ENCODE data around the gene VAPB. TPM values are rescaled to one million over a fixed set of nuclear protein-coding genes. Genes with fewer than 3 reads are reported as not detected.
"Not testable (repeated sequence)": the region's sequence is repeated elsewhere in the genome, so short reads cannot be mapped to it uniquely, and the experiment has no call there.

Gene VAPB
- total and polyA plus RNA-seq, 4 donors: 20.9 to 50.6 (median 35.3) TPM

GRCh38 chr20:58407201-58407873 lies 18.3 kb downstream of the VAPB start:
- intact Hi-C loops (cut with DNase I): no loop called here
- Histone ChIP-seq H3K27ac (ENCODE audit: low read depth in 1 of 2, low read length in 2 of 2) (no peak overlapping the region), H3K9me3 (ENCODE audit: control insufficient read depth, low read length) (no peaks in the 10 kb centered on the region), H3K27me3 (ENCODE audit: control insufficient read depth in 1 of 2, insufficient read depth in 2 of 2, low read length in 1 of 2) (no peaks in the 10 kb centered on the region), H3K4me1 (ENCODE audit: control insufficient read depth in 1 of 2, insufficient read depth in 2 of 2, low read length in 2 of 2) (peaks cover 0 to 7% of the 10 kb centered on the region in 2 donors), H3K36me3 (ENCODE audit: control insufficient read depth in 1 of 2, insufficient read depth in 2 of 2, low read length in 1 of 2) (no peaks in the 10 kb centered on the region), H3K4me3 (ENCODE audit: low read length in 2 of 2) (no peak overlapping the region)
- no peak for DNase-seq
- 18% methylated on average over 4 of the region's 4 CpGs for WGBS, 2 donors
- no peak for ATAC-seq (ENCODE audit: low FRiP score)

- intact Hi-C loops (cut with DNase I): no loop called here
- WGBS, 2 donors: 78 to 81% methylated on average over 2 of the region's 2 CpGs
- no peak overlapping the region for H3K27ac ChIP-seq (ENCODE audit: low read depth in 1 of 2, low read length in 2 of 2)
- peaks cover 0 to 5% of the 10 kb centered on the region in 2 donors for H3K4me1 ChIP-seq (ENCODE audit: control insufficient read depth in 1 of 2, insufficient read depth in 2 of 2, low read length in 2 of 2)
- no peak for ATAC-seq (ENCODE audit: low FRiP score)
- H3K27me3 ChIP-seq (ENCODE audit: control insufficient read depth in 1 of 2, insufficient read depth in 2 of 2, low read length in 1 of 2): no peaks in the 10 kb centered on the region
- no peaks in the 10 kb centered on the region for H3K9me3 ChIP-seq (ENCODE audit: control insufficient read depth, low read length)
- no peak overlapping the region for H3K4me3 ChIP-seq (ENCODE audit: low read length in 2 of 2)
- DNase-seq: no peak
- H3K36me3 ChIP-seq (ENCODE audit: control insufficient read depth in 1 of 2, insufficient read depth in 2 of 2, low read length in 1 of 2): no peaks in the 10 kb centered on the region
Observed at GRCh38 chr20:58407966-58408557, 19.0 kb downstream of the VAPB start.

- DNase-seq: no peak
- Histone ChIP-seq H3K36me3 (ENCODE audit: control insufficient read depth in 1 of 2, insufficient read depth in 2 of 2, low read length in 1 of 2) (no peaks in the 10 kb centered on the region), H3K27me3 (ENCODE audit: control insufficient read depth in 1 of 2, insufficient read depth in 2 of 2, low read length in 1 of 2) (no peaks in the 10 kb centered on the region), H3K9me3 (ENCODE audit: control insufficient read depth, low read length) (no peaks in the 10 kb centered on the region), H3K4me1 (ENCODE audit: control insufficient read depth in 1 of 2, insufficient read depth in 2 of 2, low read length in 2 of 2) (peaks cover 0 to 3% of the 10 kb centered on the region in 2 donors), H3K27ac (ENCODE audit: low read depth in 1 of 2, low read length in 2 of 2) (no peak overlapping the region), H3K4me3 (ENCODE audit: low read length in 2 of 2) (no peak overlapping the region)
- intact Hi-C loops (cut with DNase I): no loop called here
- ATAC-seq (ENCODE audit: low FRiP score): no peak
- 79 to 80% methylated on average over 3 of the region's 3 CpGs for WGBS, 2 donors
Observed at GRCh38 chr20:58408603-58409246, 19.7 kb downstream of the VAPB start.

- H3K27ac ChIP-seq (ENCODE audit: low read depth in 1 of 2, low read length in 2 of 2); H3K27me3 ChIP-seq (ENCODE audit: control insufficient read depth in 1 of 2, insufficient read depth in 2 of 2, low read length in 1 of 2); H3K4me3 ChIP-seq (ENCODE audit: low read length in 2 of 2); H3K9me3 ChIP-seq (ENCODE audit: control insufficient read depth, low read length); H3K4me1 ChIP-seq (ENCODE audit: control insufficient read depth in 1 of 2, insufficient read depth in 2 of 2, low read length in 2 of 2); H3K36me3 ChIP-seq (ENCODE audit: control insufficient read depth in 1 of 2, insufficient read depth in 2 of 2, low read length in 1 of 2); DNase-seq; ATAC-seq (ENCODE audit: low FRiP score); intact Hi-C loops (cut with DNase I): not testable (repeated sequence)
- 97% methylated on average over 35 of the region's 35 CpGs; no CpG with 5 or more reads in 1 of the 2 donors for WGBS, 2 donors
Observed at GRCh38 chr20:58414216-58414615, 25.2 kb downstream of the VAPB start.

- H3K4me3 ChIP-seq (ENCODE audit: low read length in 2 of 2); intact Hi-C loops (cut with DNase I); H3K9me3 ChIP-seq (ENCODE audit: control insufficient read depth, low read length); DNase-seq; H3K27me3 ChIP-seq (ENCODE audit: control insufficient read depth in 1 of 2, insufficient read depth in 2 of 2, low read length in 1 of 2); ATAC-seq (ENCODE audit: low FRiP score); H3K4me1 ChIP-seq (ENCODE audit: control insufficient read depth in 1 of 2, insufficient read depth in 2 of 2, low read length in 2 of 2); H3K36me3 ChIP-seq (ENCODE audit: control insufficient read depth in 1 of 2, insufficient read depth in 2 of 2, low read length in 1 of 2); H3K27ac ChIP-seq (ENCODE audit: low read depth in 1 of 2, low read length in 2 of 2): not testable (repeated sequence)
- WGBS, 2 donors: 95 to 96% methylated on average over 21 to 26 of the region's 26 CpGs
Observed at GRCh38 chr20:58414786-58415185, 25.8 kb downstream of the VAPB start.

- Histone ChIP-seq H3K27ac (ENCODE audit: low read depth in 1 of 2, low read length in 2 of 2) (no peak overlapping the region), H3K4me1 (ENCODE audit: control insufficient read depth in 1 of 2, insufficient read depth in 2 of 2, low read length in 2 of 2) (no peaks in the 10 kb centered on the region), H3K9me3 (ENCODE audit: control insufficient read depth, low read length) (no peaks in the 10 kb centered on the region), H3K4me3 (ENCODE audit: low read length in 2 of 2) (no peak overlapping the region), H3K36me3 (ENCODE audit: control insufficient read depth in 1 of 2, insufficient read depth in 2 of 2, low read length in 1 of 2) (peaks cover 0 to 8% of the 10 kb centered on the region in 2 donors), H3K27me3 (ENCODE audit: control insufficient read depth in 1 of 2, insufficient read depth in 2 of 2, low read length in 1 of 2) (no peaks in the 10 kb centered on the region)
- intact Hi-C loops (cut with DNase I): no loop called here
- 88 to 96% methylated on average over 1 of the region's 1 CpG for WGBS, 2 donors
- no peak for ATAC-seq (ENCODE audit: low FRiP score)
- no peak for DNase-seq
Observed at GRCh38 chr20:58416057-58416456, 27.0 kb downstream of the VAPB start.

GRCh38 chr20:58416835-58417234 lies 27.8 kb downstream of the VAPB start:
- no peak overlapping the region for H3K4me3 ChIP-seq (ENCODE audit: low read length in 2 of 2)
- 96 to 97% methylated on average over 2 of the region's 2 CpGs for WGBS, 2 donors
- no peaks in the 10 kb centered on the region for H3K9me3 ChIP-seq (ENCODE audit: control insufficient read depth, low read length)
- DNase-seq (no peak), ATAC-seq (ENCODE audit: low FRiP score) (no peak)
- H3K27me3 ChIP-seq (ENCODE audit: control insufficient read depth in 1 of 2, insufficient read depth in 2 of 2, low read length in 1 of 2): no peaks in the 10 kb centered on the region
- H3K36me3 ChIP-seq (ENCODE audit: control insufficient read depth in 1 of 2, insufficient read depth in 2 of 2, low read length in 1 of 2): peaks cover 0 to 8% of the 10 kb centered on the region in 2 donors
- intact Hi-C loops (cut with DNase I): no loop called here
- no peak overlapping the region for H3K27ac ChIP-seq (ENCODE audit: low read depth in 1 of 2, low read length in 2 of 2)
- no peaks in the 10 kb centered on the region for H3K4me1 ChIP-seq (ENCODE audit: control insufficient read depth in 1 of 2, insufficient read depth in 2 of 2, low read length in 2 of 2)

GRCh38 chr20:58417438-58417837 lies 28.4 kb downstream of the VAPB start:
- no peak for ATAC-seq (ENCODE audit: low FRiP score)
- Histone ChIP-seq H3K4me3 (ENCODE audit: low read length in 2 of 2) (no peak overlapping the region), H3K4me1 (ENCODE audit: control insufficient read depth in 1 of 2, insufficient read depth in 2 of 2, low read length in 2 of 2) (no peaks in the 10 kb centered on the region), H3K27ac (ENCODE audit: low read depth in 1 of 2, low read length in 2 of 2) (no peak overlapping the region), H3K36me3 (ENCODE audit: control insufficient read depth in 1 of 2, insufficient read depth in 2 of 2, low read length in 1 of 2) (peaks cover 0 to 8% of the 10 kb centered on the region in 2 donors), H3K27me3 (ENCODE audit: control insufficient read depth in 1 of 2, insufficient read depth in 2 of 2, low read length in 1 of 2) (no peaks in the 10 kb centered on the region), H3K9me3 (ENCODE audit: control insufficient read depth, low read length) (no peaks in the 10 kb centered on the region)
- WGBS, 2 donors: 96 to 97% methylated on average over 3 of the region's 3 CpGs
- intact Hi-C loops (cut with DNase I): no loop called here
- no peak for DNase-seq
